Hepatocyte (in vitro differentiated cells): ENCODE measurements around the gene NADK. TPM values are rescaled to one million over a fixed set of nuclear protein-coding genes. Genes with fewer than 3 reads are reported as not detected.

ENCODE experiments used
- DNase-seq: peaks from one replicate; pipeline ENCODE4 v3.0.0-alpha.2; 2016; ENCODE audit warnings: low spot score
- H2AFZ ChIP-seq: fragments of 200-600 bp; sonication (generic); 2 replicates; pipeline ENCODE4 v1.6.0; 2016; ENCODE audit warnings: antibody characterized with exemption, mild to moderate bottlenecking
- H3K27ac ChIP-seq: fragments of 200-600 bp; sonication (generic); 2 replicates; pipeline ENCODE4 v1.5.1; 2016; ENCODE audit warnings: mild to moderate bottlenecking
- H3K27me3 ChIP-seq: fragments of 200-600 bp; sonication (generic); 2 replicates; pipeline ENCODE4 v1.6.1; 2016
- H3K36me3 ChIP-seq: fragments of 200-600 bp; sonication (generic); replicated peaks from 2 replicates; pipeline ENCODE4 v1.5.1; 2016; ENCODE audit warnings: low read depth; ENCODE audit not compliant: insufficient read depth
- H3K4me1 ChIP-seq: fragments of 200-600 bp; sonication (generic); 2 replicates; pipeline ENCODE4 v1.5.1; 2016; ENCODE audit warnings: mild to moderate bottlenecking, moderate library complexity; ENCODE audit not compliant: insufficient read depth
- H3K4me2 ChIP-seq: fragments of 200-600 bp; sonication (generic); 2 replicates; pipeline ENCODE4 v1.6.0; 2016
- H3K4me3 ChIP-seq: fragments of 200-600 bp; sonication (generic); 2 replicates; pipeline ENCODE4 v1.5.1; 2016; ENCODE audit warnings: mild to moderate bottlenecking
- H3K79me2 ChIP-seq: fragments of 200-600 bp; sonication (generic); 2 replicates; pipeline ENCODE4 v1.6.0; 2017; ENCODE audit warnings: mild to moderate bottlenecking
- H3K9me2 ChIP-seq: fragments of 200-600 bp; sonication (generic); replicated peaks from 2 replicates; pipeline ENCODE4 v1.6.0; 2017; ENCODE audit warnings: mild to moderate bottlenecking; ENCODE audit not compliant: insufficient read depth
- H3K9me3 ChIP-seq: fragments of 200-600 bp; sonication (generic); 2 replicates; pipeline ENCODE4 v1.5.1; 2016; ENCODE audit warnings: low read depth, mild to moderate bottlenecking
- H4K20me1 ChIP-seq: fragments of 200-600 bp; sonication (generic); 2 replicates; pipeline ENCODE4 v1.6.0; 2016; ENCODE audit warnings: mild to moderate bottlenecking; ENCODE audit not compliant: insufficient read depth, poor library complexity, severe bottlenecking
- EZH2 ChIP-seq: fragments of 200-600 bp; sonication (generic); IDR thresholded peaks from 2 replicates; pipeline ENCODE4 v1.6.1; 2016; ENCODE audit warnings: antibody characterized with exemption, mild to moderate bottlenecking, borderline replicate concordance
- EZH2phosphoT487 ChIP-seq: fragments of 200-600 bp; sonication (generic); IDR thresholded peaks from one replicate; pipeline ENCODE4 v1.6.1; 2018; ENCODE audit warnings: antibody characterized with exemption, mild to moderate bottlenecking, low read depth, moderate library complexity; ENCODE audit not compliant: unreplicated experiment, severe bottlenecking
- WGBS: methylation state at CpG from one replicate; pipeline ENCODE4 v1.1.6; 2016; ENCODE audit warnings: low lambda C conversion rate; ENCODE audit errors: missing lambda C conversion rate; 5-methylcytosine and 5-hydroxymethylcytosine counted together
- polyA plus RNA-seq: library from polyadenylated mRNA; unstranded; fragments of >200 nt; fragmentation: Nextera tagmentation; extraction: Ambion mirVana; gene quantifications from 2 replicates; pipeline ENCODE4 v1.2.1, GENCODE V29; 2016
- total RNA-seq: library from RNA; depleted of rRNA; stranded (reverse); fragments of >200 nt; gene quantifications from 2 replicates; pipeline ENCODE4 v1.2.3, GENCODE V29; 2014
- TF ChIP-seq, protein P1 (sequence below): fragments of 200-600 bp; sonication (generic); IDR thresholded peaks from 2 replicates; pipeline ENCODE4 v1.5.1; 2016; ENCODE audit warnings: antibody characterized with exemption, mild to moderate bottlenecking; ENCODE audit not compliant: poor library complexity

The NADK gene
- total and polyA plus RNA-seq, 2 experiments from 2014 or later, result 46.9 to 68.2 TPM

DNA sequence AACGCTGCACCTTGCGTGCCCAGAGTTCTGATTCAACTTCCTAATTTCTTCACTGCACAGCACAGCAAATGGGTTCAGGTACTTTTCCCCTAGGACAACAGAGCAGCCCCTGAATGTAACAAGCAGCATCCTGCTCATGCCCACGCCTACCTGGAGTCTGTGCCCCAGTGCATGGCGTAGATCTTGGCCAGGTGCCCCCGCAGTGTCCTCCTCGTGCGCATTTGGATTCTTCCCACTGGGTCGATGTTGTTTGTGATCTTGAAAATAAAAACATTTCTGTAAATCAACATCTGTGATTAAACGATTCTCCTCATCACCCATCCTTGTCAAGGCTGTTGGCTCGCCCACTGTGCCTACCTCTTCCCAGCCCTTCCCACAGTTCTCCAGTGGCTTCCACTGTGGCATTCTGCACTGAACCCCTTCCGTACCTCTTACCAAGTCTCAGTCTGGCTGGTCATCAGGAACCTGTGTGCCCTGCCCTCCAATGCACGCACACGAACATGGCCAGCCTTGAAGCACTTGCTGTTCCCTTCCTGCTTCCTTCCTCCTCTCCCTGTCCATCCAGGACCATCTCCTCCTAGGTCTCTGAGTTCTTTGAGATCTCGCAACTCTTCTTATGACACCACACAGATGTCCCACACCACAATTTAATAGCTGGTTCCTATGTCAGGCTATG, 37.5 kb upstream of the NADK start:
- Histone ChIP-seq H3K9me2 (no peaks in the 10 kb centered on the region), H3K79me2 (peaks cover 76% of the 10 kb centered on the region), H3K4me1 (no peaks in the 10 kb centered on the region), H4K20me1 (peaks cover 26% of the 10 kb centered on the region), H2AFZ (no peak overlapping the region), H3K4me2 (no peak overlapping the region), H3K27ac (no peak overlapping the region), H3K9me3 (no peaks in the 10 kb centered on the region), H3K27me3 (no peaks in the 10 kb centered on the region), H3K4me3 (no peak overlapping the region), H3K36me3 (peaks cover 3% of the 10 kb centered on the region)
- WGBS, result over 99% methylated on average over 14 of the region's 14 CpGs
- no peak for DNase-seq
- TF ChIP-seq, protein P1, sequence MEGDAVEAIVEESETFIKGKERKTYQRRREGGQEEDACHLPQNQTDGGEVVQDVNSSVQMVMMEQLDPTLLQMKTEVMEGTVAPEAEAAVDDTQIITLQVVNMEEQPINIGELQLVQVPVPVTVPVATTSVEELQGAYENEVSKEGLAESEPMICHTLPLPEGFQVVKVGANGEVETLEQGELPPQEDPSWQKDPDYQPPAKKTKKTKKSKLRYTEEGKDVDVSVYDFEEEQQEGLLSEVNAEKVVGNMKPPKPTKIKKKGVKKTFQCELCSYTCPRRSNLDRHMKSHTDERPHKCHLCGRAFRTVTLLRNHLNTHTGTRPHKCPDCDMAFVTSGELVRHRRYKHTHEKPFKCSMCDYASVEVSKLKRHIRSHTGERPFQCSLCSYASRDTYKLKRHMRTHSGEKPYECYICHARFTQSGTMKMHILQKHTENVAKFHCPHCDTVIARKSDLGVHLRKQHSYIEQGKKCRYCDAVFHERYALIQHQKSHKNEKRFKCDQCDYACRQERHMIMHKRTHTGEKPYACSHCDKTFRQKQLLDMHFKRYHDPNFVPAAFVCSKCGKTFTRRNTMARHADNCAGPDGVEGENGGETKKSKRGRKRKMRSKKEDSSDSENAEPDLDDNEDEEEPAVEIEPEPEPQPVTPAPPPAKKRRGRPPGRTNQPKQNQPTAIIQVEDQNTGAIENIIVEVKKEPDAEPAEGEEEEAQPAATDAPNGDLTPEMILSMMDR, result no peak
- TF ChIP-seq EZH2 (no peak), EZH2phosphoT487 (no peak)

DNA sequence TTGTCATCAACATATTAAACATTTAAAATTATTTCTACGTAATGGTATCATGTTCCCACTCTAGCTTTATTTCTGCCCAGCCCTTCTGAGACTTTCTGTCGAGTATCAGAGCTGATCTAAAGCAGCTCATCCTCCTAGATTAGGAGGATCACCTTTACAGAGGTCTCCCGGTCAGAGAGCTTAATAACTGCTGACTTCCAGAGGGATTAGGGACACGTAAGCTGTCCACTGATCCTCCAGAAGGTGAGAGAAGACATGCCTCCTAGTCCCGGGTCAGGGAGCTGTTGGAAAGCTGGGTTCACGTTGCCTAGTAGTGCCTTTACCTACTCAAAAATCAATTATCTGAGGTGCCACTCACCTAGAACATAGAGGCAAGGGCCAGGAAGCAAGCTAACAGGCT, 31.2 kb upstream of the NADK start:
- H3K79me2 ChIP-seq, result peaks cover 65% of the 10 kb centered on the region
- no peak overlapping the region for H3K27ac ChIP-seq
- 69% methylated on average over 6 of the region's 6 CpGs for WGBS
- no peaks in the 10 kb centered on the region for H3K27me3 ChIP-seq
- no peak overlapping the region for H3K4me3 ChIP-seq
- peaks cover 18% of the 10 kb centered on the region for H4K20me1 ChIP-seq
- no peak overlapping the region for H3K4me2 ChIP-seq
- no peaks in the 10 kb centered on the region for H3K4me1 ChIP-seq
- H2AFZ ChIP-seq, result no peak overlapping the region
- H3K36me3 ChIP-seq, result no peaks in the 10 kb centered on the region
- no peaks in the 10 kb centered on the region for H3K9me2 ChIP-seq
- DNase-seq, result no peak
- TF ChIP-seq EZH2phosphoT487 (no peak), EZH2 (no peak)
- TF ChIP-seq, protein P1, result no peak
- no peaks in the 10 kb centered on the region for H3K9me3 ChIP-seq

DNA sequence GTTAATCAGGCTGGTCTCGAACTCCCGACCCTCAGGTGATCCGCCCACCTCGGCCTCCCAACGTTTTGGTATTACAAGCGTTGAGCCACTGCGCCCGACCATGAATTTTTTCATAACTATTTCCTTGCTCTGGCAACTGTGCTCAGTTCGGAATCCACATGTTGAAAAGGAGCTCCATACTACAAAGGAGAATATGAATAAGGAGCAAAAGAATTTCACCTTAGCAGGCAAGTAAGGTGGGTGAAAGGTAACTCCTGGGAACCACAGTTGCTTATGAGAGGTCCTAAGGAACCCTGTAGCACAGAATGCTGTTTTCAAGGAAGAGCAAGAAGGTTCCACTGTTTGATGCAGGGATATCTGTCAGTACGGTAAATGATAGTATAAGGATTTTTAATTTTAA, 29.9 kb upstream of the NADK start:
- Histone ChIP-seq H4K20me1 (peaks cover 18% of the 10 kb centered on the region), H3K36me3 (no peaks in the 10 kb centered on the region)
- WGBS, result 97% methylated on average over 10 of the region's 10 CpGs

More for the DNA sequence above, 29.9 kb upstream of the NADK start:
- no peaks in the 10 kb centered on the region for H3K27me3 ChIP-seq
- DNase-seq, result no peak
- no peaks in the 10 kb centered on the region for H3K9me3 ChIP-seq
- no peaks in the 10 kb centered on the region for H3K4me1 ChIP-seq
- H2AFZ ChIP-seq, result no peak overlapping the region
- H3K4me2 ChIP-seq, result no peak overlapping the region
- H3K79me2 ChIP-seq, result peaks cover 62% of the 10 kb centered on the region
- no peak overlapping the region for H3K4me3 ChIP-seq
- no peaks in the 10 kb centered on the region for H3K9me2 ChIP-seq
- no peak for TF ChIP-seq EZH2
- no peak for TF ChIP-seq EZH2phosphoT487
- TF ChIP-seq, protein P1, result no peak
- no peak overlapping the region for H3K27ac ChIP-seq
